HEK293T (cell line): ENCODE data around the gene ARHGEF1.

Experiments used
- CTCF ChIA-PET: fragments of 350-600 bp; formaldehyde crosslinking; extraction: SDS; loops from one replicate; lab custom pipeline; 2021; ENCODE audit warnings: antibody characterized with exemption, inconsistent platforms; lab: Yijun Ruan, JAX
- POLR2A ChIA-PET: fragments of 350-600 bp; formaldehyde crosslinking; extraction: SDS; loops from one replicate; lab custom pipeline; 2020; ENCODE audit warnings: antibody characterized with exemption, inconsistent platforms; lab: Yijun Ruan, JAX
- DNase-seq: peaks from one replicate; pipeline ENCODE4 v3.0.0; 2012; ENCODE audit warnings: mixed read lengths; ENCODE audit errors: extremely low spot score
- ARNT ChIP-seq: fragments of 450-650 bp; IDR thresholded peaks from 2 replicates; pipeline ENCODE4 v1.6.1; 2017; ENCODE audit warnings: mild to moderate bottlenecking
- BHLHE40 ChIP-seq: fragments of 450-650 bp; IDR thresholded peaks from 2 replicates; pipeline ENCODE4 v1.6.1; 2016; ENCODE audit warnings: mild to moderate bottlenecking, moderate library complexity, borderline replicate concordance
- CTBP1 ChIP-seq: fragments of 450-650 bp; IDR thresholded peaks from 2 replicates; pipeline ENCODE4 v1.6.1; 2016; ENCODE audit warnings: borderline replicate concordance
- ELF4 ChIP-seq: fragments of 450-650 bp; IDR thresholded peaks from 2 replicates; pipeline ENCODE4 v1.6.1; 2017; ENCODE audit warnings: antibody characterized with exemption
- FOXA1 ChIP-seq: fragments of 450-650 bp; IDR thresholded peaks from 2 replicates; pipeline ENCODE4 v1.6.1; 2016; ENCODE audit warnings: mild to moderate bottlenecking
- FOXK2 ChIP-seq: fragments of 450-650 bp; IDR thresholded peaks from 2 replicates; pipeline ENCODE4 v1.6.1; 2016; ENCODE audit warnings: mild to moderate bottlenecking
- FOXM1 ChIP-seq: fragments of 450-650 bp; IDR thresholded peaks from 2 replicates; pipeline ENCODE4 v1.6.1; 2017; ENCODE audit warnings: mild to moderate bottlenecking, borderline replicate concordance
- HDGF ChIP-seq: fragments of 450-650 bp; IDR thresholded peaks from 2 replicates; pipeline ENCODE4 v1.6.1; 2017; ENCODE audit warnings: antibody characterized with exemption, borderline replicate concordance
- L3MBTL2 ChIP-seq: fragments of 450-650 bp; conservative IDR thresholded peaks from 2 replicates; pipeline ENCODE4 v1.6.1; 2016; ENCODE audit warnings: mild to moderate bottlenecking
- LEF1 ChIP-seq: fragments of 450-650 bp; IDR thresholded peaks from 2 replicates; pipeline ENCODE4 v1.6.1; 2017; ENCODE audit warnings: mild to moderate bottlenecking, borderline replicate concordance
- NFRKB ChIP-seq: fragments of 450-650 bp; IDR thresholded peaks from 2 replicates; pipeline ENCODE4 v1.6.1; 2016; ENCODE audit warnings: mild to moderate bottlenecking, moderate library complexity
- PKNOX1 ChIP-seq: fragments of 450-650 bp; IDR thresholded peaks from 2 replicates; pipeline ENCODE4 v1.6.1; 2016
- SP1 ChIP-seq: fragments of 450-650 bp; IDR thresholded peaks from 2 replicates; pipeline ENCODE4 v1.6.1; 2017
- SUZ12 ChIP-seq: fragments of 450-650 bp; IDR thresholded peaks from 2 replicates; pipeline ENCODE4 v1.6.1; 2016; ENCODE audit warnings: mild to moderate bottlenecking

ARHGEF1 gene

GRCh38 chr19:41923045-41923788, 40.2 kb downstream of the ARHGEF1 start:
- ChIA-PET POLR2A (no interaction called here), CTCF (no interaction called here)
- DNase-seq = no peak
- TF ChIP-seq BHLHE40 = no peak
- TF ChIP-seq L3MBTL2 = no peak

- no peak for DNase-seq
- ChIA-PET CTCF (no interaction called here), POLR2A (interaction anchor here (1.6 kb wide), 1 partner anchor 40 kb away, joined by 3 read pairs; no protein-coding TSS in a partner anchor)
- TF ChIP-seq L3MBTL2 (peak; percentile 84), SUZ12 (no peak)
Measured at GRCh38 chr19:41924151-41925145, 41.5 kb downstream of the ARHGEF1 start.

GRCh38 chr19:41925208-41926003, 42.4 kb downstream of the ARHGEF1 start:
- no peak for DNase-seq
- ChIA-PET POLR2A (interaction anchor here (1.6 kb wide), 1 partner anchor 41 kb away, joined by 3 read pairs; no protein-coding TSS in a partner anchor), CTCF (no interaction called here)
- TF ChIP-seq CTBP1 (peak; percentile 74; the same call in 1 of the 2 replicates), L3MBTL2 (no peak), FOXM1 (no peak)

- no peak for DNase-seq
- ChIA-PET CTCF (interaction anchor here (0.5 kb wide), 1 partner anchor 132 kb away, joined by 3 read pairs; no protein-coding TSS in a partner anchor), POLR2A (no interaction called here)
- peak; percentile 47; the same call in 1 of the 2 replicates for TF ChIP-seq CTBP1
- TF ChIP-seq BHLHE40 = no peak
Measured at GRCh38 chr19:41926028-41926762, 43.2 kb downstream of the ARHGEF1 start.

GRCh38 chr19:41926763-41927496, 43.9 kb downstream of the ARHGEF1 start:
- TF ChIP-seq FOXA1 (no peak), CTBP1 (0 out of 2 replicates have a peak, but pooled peaks have one; percentile 45)
- ChIA-PET POLR2A (interaction anchor here (1.1 kb wide), 1 partner anchor 43 kb away, joined by 3 read pairs; no protein-coding TSS in a partner anchor), CTCF (interaction anchor here (0.5 kb wide), 1 partner anchor 131 kb away, joined by 3 read pairs; no protein-coding TSS in a partner anchor)
- DNase-seq = no peak

GRCh38 chr19:41927497-41928192, 44.7 kb downstream of the ARHGEF1 start:
- ChIA-PET POLR2A (interaction anchor here (0.6 to 1.1 kb wide), 2 partner anchors 30 to 44 kb away, joined by 3 read pairs; no protein-coding TSS in a partner anchor), CTCF (no interaction called here)
- no peak for DNase-seq

More at GRCh38 chr19:41927497-41928192, 44.7 kb downstream of the ARHGEF1 start:
- TF ChIP-seq LEF1 (no peak), SP1 (no peak), NFRKB (no peak), BHLHE40 (no peak), L3MBTL2 (no peak), ELF4 (no peak), FOXA1 (no peak), HDGF (no peak), FOXK2 (no peak), SUZ12 (no peak), PKNOX1 (no peak), ARNT (no peak)
